Neural cell (in vitro differentiated cells): Measurements from ENCODE around the gene ZNF407.

ENCODE experiments used
- CTCF ChIP-seq: fragments of 450-650 bp; IDR thresholded peaks from 2 replicates; pipeline ENCODE4 v1.5.1; 2014; ENCODE audit warnings: antibody characterized with exemption, mild to moderate bottlenecking, moderate library complexity; ENCODE audit not compliant: poor library complexity, severe bottlenecking
- EZH2 ChIP-seq: fragments of 200-600, 300-800 bp; shearing (Covaris generic), sonication (generic); IDR thresholded peaks from 2 replicates; pipeline ENCODE4 v1.6.1; 2014; ENCODE audit warnings: antibody characterized with exemption, low read length, borderline replicate concordance, mild to moderate bottlenecking; ENCODE audit not compliant: insufficient read depth, poor library complexity, severe bottlenecking

- no peak for TF ChIP-seq CTCF
- no peak for TF ChIP-seq EZH2
Measured at GRCh38 chr18:74905247-74905646, 307.6 kb downstream of the ZNF407 start.
